Trophoblast cell (in vitro differentiated cells and primary cell): ENCODE measurements around the gene SFXN5.
"Not testable (repeated sequence)": the region's sequence is repeated elsewhere in the genome, so short reads cannot be mapped to it uniquely, and the experiment has no call there.

Experiments used
- DNase-seq, 2 donors: peaks; one replicate each; pipeline ENCODE4 v3.0.0-alpha.2; 2016
- H2AFZ ChIP-seq: 2 replicates; pipeline ENCODE4 v1.6.1; 2013; ENCODE audit warnings: low read length, moderate library complexity, mild to moderate bottlenecking; ENCODE audit not compliant: insufficient read depth, poor library complexity
- H2AK5ac ChIP-seq: 2 replicates; pipeline ENCODE4 v1.6.1; 2013; ENCODE audit warnings: mild to moderate bottlenecking, low read length
- H2BK120ac ChIP-seq: 2 replicates; pipeline ENCODE4 v1.6.1; 2013; ENCODE audit warnings: low read length, mild to moderate bottlenecking, moderate library complexity; ENCODE audit not compliant: insufficient read depth, poor library complexity
- H2BK12ac ChIP-seq: 2 replicates; pipeline ENCODE4 v1.6.1; 2013; ENCODE audit warnings: mild to moderate bottlenecking, low read length, moderate library complexity
- H2BK5ac ChIP-seq: 2 replicates; pipeline ENCODE4 v1.6.1; 2013; ENCODE audit warnings: low read length, low read depth, moderate library complexity, mild to moderate bottlenecking; ENCODE audit not compliant: poor library complexity
- H3K14ac ChIP-seq: 2 replicates; pipeline ENCODE4 v1.6.1; 2013; ENCODE audit warnings: mild to moderate bottlenecking, low read length
- H3K18ac ChIP-seq: 2 replicates; pipeline ENCODE4 v1.6.1; 2013; ENCODE audit warnings: mild to moderate bottlenecking, low read length
- H3K23ac ChIP-seq: 2 replicates; pipeline ENCODE4 v1.6.1; 2013; ENCODE audit warnings: low read length
- H3K27ac ChIP-seq: 2 replicates; pipeline ENCODE4 v1.5.1; 2013; ENCODE audit warnings: low read depth, mild to moderate bottlenecking, inconsistent platforms, low read length, moderate library complexity
- H3K27me3 ChIP-seq: 2 replicates; pipeline ENCODE4 v1.6.1; 2013; ENCODE audit warnings: inconsistent platforms, mild to moderate bottlenecking, low read length, moderate library complexity; ENCODE audit not compliant: insufficient read depth
- H3K36me3 ChIP-seq, 2 experiments: 1 replicate in 1 of 2; 2 replicates in 1 of 2; pipeline ENCODE4 v1.6.1; 2013; ENCODE audit warnings: low read length in 2 of 2, mild to moderate bottlenecking in 2 of 2, moderate library complexity in 1 of 2; ENCODE audit not compliant: insufficient read depth in 2 of 2, control insufficient read depth in 1 of 2
- H3K4ac ChIP-seq: 2 replicates; pipeline ENCODE4 v1.6.1; 2013; ENCODE audit warnings: low read depth, mild to moderate bottlenecking, low read length, moderate library complexity
- H3K4me1 ChIP-seq, 2 experiments: 1 replicate in 1 of 2; 2 replicates in 1 of 2; pipeline ENCODE4 v1.6.1; 2013; ENCODE audit warnings: low read length in 2 of 2, mild to moderate bottlenecking in 2 of 2, moderate library complexity in 1 of 2; ENCODE audit not compliant: insufficient read depth in 2 of 2, control insufficient read depth in 1 of 2
- H3K4me2 ChIP-seq: 2 replicates; pipeline ENCODE4 v1.6.1; 2013; ENCODE audit warnings: inconsistent platforms, mild to moderate bottlenecking, low read length, moderate library complexity
- H3K4me3 ChIP-seq: 2 replicates; pipeline ENCODE4 v1.5.1; 2013; ENCODE audit warnings: mild to moderate bottlenecking, low read depth, low read length, inconsistent platforms
- H3K79me1 ChIP-seq: one replicate; pipeline ENCODE4 v1.6.1; 2013; ENCODE audit warnings: low read length
- H3K79me2 ChIP-seq: 2 replicates; pipeline ENCODE4 v1.6.1; 2013; ENCODE audit warnings: low read length, mild to moderate bottlenecking; ENCODE audit not compliant: control insufficient read depth, insufficient read depth, poor library complexity
- H3K9ac ChIP-seq: 2 replicates; pipeline ENCODE4 v1.6.1; 2013; ENCODE audit warnings: mild to moderate bottlenecking, low read length
- H3K9me3 ChIP-seq: 2 replicates; pipeline ENCODE4 v1.6.1; 2013; ENCODE audit warnings: low read depth, mild to moderate bottlenecking, control low read depth, inconsistent platforms, low read length; ENCODE audit not compliant: insufficient read depth
- H4K12ac ChIP-seq: 2 replicates; pipeline ENCODE4 v1.6.1; 2013; ENCODE audit warnings: low read depth, mild to moderate bottlenecking, low read length, moderate library complexity
- H4K8ac ChIP-seq: 2 replicates; pipeline ENCODE4 v1.6.1; 2013; ENCODE audit warnings: low read depth, mild to moderate bottlenecking, low read length, moderate library complexity
- H4K91ac ChIP-seq: one replicate; pipeline ENCODE4 v1.6.1; 2013; ENCODE audit warnings: low read depth, mild to moderate bottlenecking, low read length, moderate library complexity
- WGBS: extraction: QIAGEN DNeasy Blood & Tissue Kit; methylation state at CpG from one replicate; pipeline ENCODE4 v1.1.7; 2013; ENCODE audit warnings: missing lambda C conversion rate; ENCODE audit not compliant: insufficient read length, insufficient coverage; ENCODE audit errors: extremely low coverage; 5-methylcytosine and 5-hydroxymethylcytosine counted together

Gene SFXN5

GRCh38 chr2:73065070-73065469, 6.4 kb downstream of the SFXN5 start:
- H3K79me2 ChIP-seq, H4K91ac ChIP-seq, H3K23ac ChIP-seq, H3K79me1 ChIP-seq, H2BK5ac ChIP-seq, H3K9ac ChIP-seq, H3K9me3 ChIP-seq, DNase-seq, H4K8ac ChIP-seq, H2BK120ac ChIP-seq, H3K4ac ChIP-seq, H3K18ac ChIP-seq, H2BK12ac ChIP-seq, H3K27ac ChIP-seq, H3K4me3 ChIP-seq, H4K12ac ChIP-seq, H3K36me3 ChIP-seq, H3K14ac ChIP-seq, H3K27me3 ChIP-seq, H2AK5ac ChIP-seq, H2AFZ ChIP-seq, H3K4me2 ChIP-seq: not testable (repeated sequence)
- H3K4me1 ChIP-seq: peaks cover 9 to 10% of the 10 kb centered on the region in 2 experiments
- WGBS: no CpG with 5 or more reads among the region's 5 CpGs

GRCh38 chr2:73063909-73064875, 7.3 kb downstream of the SFXN5 start:
- no peaks in the 10 kb centered on the region for H3K79me2 ChIP-seq
- no CpG with 5 or more reads among the region's 8 CpGs for WGBS
- no peak for DNase-seq
- no peak overlapping the region for H2BK5ac ChIP-seq
- H3K79me1 ChIP-seq: peaks cover 2% of the 10 kb centered on the region
- no peaks in the 10 kb centered on the region for H3K27me3 ChIP-seq
- H4K8ac ChIP-seq: no peak overlapping the region
- H3K4me2 ChIP-seq: no peak overlapping the region
- peaks cover 2% of the 10 kb centered on the region for H3K9me3 ChIP-seq
- H2AFZ ChIP-seq: no peak overlapping the region
- no peak overlapping the region for H4K91ac ChIP-seq
- no peak overlapping the region for H3K4me3 ChIP-seq
- H3K9ac ChIP-seq: no peak overlapping the region
- H3K14ac ChIP-seq: no peak overlapping the region
- no peak overlapping the region for H3K23ac ChIP-seq
- H3K18ac ChIP-seq: no peak overlapping the region
- H4K12ac ChIP-seq: no peak overlapping the region
- H2BK12ac ChIP-seq: no peak overlapping the region
- no peak overlapping the region for H2AK5ac ChIP-seq
- H2BK120ac ChIP-seq: no peak overlapping the region
- no peaks in the 10 kb centered on the region for H3K36me3 ChIP-seq
- peaks cover 6 to 7% of the 10 kb centered on the region in 2 experiments for H3K4me1 ChIP-seq
- no peak overlapping the region for H3K4ac ChIP-seq
- no peak overlapping the region for H3K27ac ChIP-seq

DNA sequence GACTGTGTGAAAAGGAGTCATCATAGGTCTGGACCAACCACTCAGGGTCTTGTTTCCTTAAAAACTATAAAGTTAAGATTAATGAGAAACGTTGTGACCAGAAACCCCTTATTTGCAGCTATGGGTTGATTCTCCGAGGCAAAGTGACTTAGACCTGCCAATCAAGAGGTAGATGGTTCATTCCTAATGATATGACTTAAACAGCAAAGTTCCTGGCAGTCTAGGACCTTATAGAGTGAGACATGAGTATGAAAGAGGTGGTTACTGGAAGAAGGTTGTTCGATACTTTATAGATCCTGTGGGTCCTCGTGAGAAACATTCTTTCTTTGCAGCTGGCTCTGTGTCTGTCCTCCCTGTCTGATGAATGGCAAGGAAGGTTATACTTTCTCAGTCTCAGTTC, 8.0 kb downstream of the SFXN5 start:
- Histone ChIP-seq H3K9me3 (peaks cover 2% of the 10 kb centered on the region), H3K36me3 (no peaks in the 10 kb centered on the region), H2BK12ac (no peak overlapping the region), H3K18ac (no peak overlapping the region), H3K4ac (no peak overlapping the region), H3K4me3 (no peak overlapping the region), H3K27ac (no peak overlapping the region), H3K14ac (no peak overlapping the region), H3K9ac (no peak overlapping the region), H2AFZ (no peak overlapping the region), H3K79me2 (no peaks in the 10 kb centered on the region), H4K8ac (no peak overlapping the region), H2AK5ac (no peak overlapping the region), H3K23ac (no peak overlapping the region), H3K4me1 (peaks cover 6% of the 10 kb centered on the region in 2 experiments), H3K27me3 (no peaks in the 10 kb centered on the region), H2BK120ac (no peak overlapping the region), H3K79me1 (peaks cover 2% of the 10 kb centered on the region), H4K91ac (no peak overlapping the region), H2BK5ac (no peak overlapping the region), H4K12ac (no peak overlapping the region), H3K4me2 (no peak overlapping the region)
- no CpG with 5 or more reads among the region's 4 CpGs for WGBS
- DNase-seq: no peak

DNA sequence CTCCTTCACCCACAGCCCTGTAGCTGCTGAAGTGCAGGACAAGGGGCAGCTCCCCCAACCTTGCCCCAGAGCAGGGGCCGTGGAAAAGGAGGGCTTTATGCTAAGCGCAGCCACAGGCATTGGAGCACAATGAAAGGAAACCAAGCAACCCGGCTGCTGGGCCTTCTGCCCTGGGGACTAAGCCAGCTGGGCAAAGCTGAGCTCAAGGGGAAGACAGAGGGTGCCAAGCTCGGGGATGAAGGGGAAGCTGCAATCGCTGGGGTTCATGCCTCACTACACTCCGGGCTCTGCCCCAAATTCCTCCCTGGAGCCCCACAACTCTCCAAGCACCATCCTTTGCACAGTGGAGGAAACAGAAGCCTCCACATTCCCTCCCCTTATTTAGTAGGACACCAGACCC, 12.4 kb downstream of the SFXN5 start:
- H4K91ac ChIP-seq: no peak overlapping the region
- H3K9me3 ChIP-seq: no peaks in the 10 kb centered on the region
- WGBS: no CpG with 5 or more reads among the region's 6 CpGs

More for the DNA sequence above, 12.4 kb downstream of the SFXN5 start:
- no peak for DNase-seq
- Histone ChIP-seq H2BK5ac (no peak overlapping the region), H3K4me2 (no peak overlapping the region), H2BK12ac (no peak overlapping the region), H4K8ac (no peak overlapping the region), H3K4me3 (no peak overlapping the region), H3K27ac (no peak overlapping the region), H2AFZ (no peak overlapping the region), H3K9ac (no peak overlapping the region), H3K4me1 (peaks cover under 1 to 3% of the 10 kb centered on the region in 2 experiments), H3K36me3 (peaks cover 0 to 8% of the 10 kb centered on the region in 2 experiments), H2BK120ac (no peak overlapping the region), H3K4ac (no peak overlapping the region), H4K12ac (no peak overlapping the region), H2AK5ac (no peak overlapping the region), H3K79me2 (no peaks in the 10 kb centered on the region), H3K23ac (no peak overlapping the region), H3K18ac (no peak overlapping the region), H3K14ac (no peak overlapping the region), H3K79me1 (no peaks in the 10 kb centered on the region), H3K27me3 (no peaks in the 10 kb centered on the region)
